GM12874 (cell line): ENCODE data around the gene DPH3.

Experiments used
- CTCF ChIP-seq: IDR thresholded peaks from 2 replicates; pipeline ENCODE4 v1.5.1; 2011; ENCODE audit warnings: low read depth, mild to moderate bottlenecking, control low read depth, low read length, moderate library complexity; ENCODE audit not compliant: insufficient read depth

DPH3 gene

GRCh38 chr3:16245609-16246008, 19.1 kb downstream of the DPH3 start:
- TF ChIP-seq CTCF = no peak

GRCh38 chr3:16243706-16244490, 20.8 kb downstream of the DPH3 start:
- no peak for TF ChIP-seq CTCF

- TF ChIP-seq CTCF = no peak
These were observed 22.6 kb downstream of the DPH3 start for GRCh38 chr3:16242177-16242576.

- no peak for TF ChIP-seq CTCF
These were observed 23.5 kb downstream of the DPH3 start for GRCh38 chr3:16241225-16241624.

GRCh38 chr3:16240229-16241023, 24.3 kb downstream of the DPH3 start:
- no peak for TF ChIP-seq CTCF

- TF ChIP-seq CTCF = no peak
These were observed 25.0 kb downstream of the DPH3 start for GRCh38 chr3:16239780-16240179.

GRCh38 chr3:16239086-16239770, 25.5 kb downstream of the DPH3 start:
- TF ChIP-seq CTCF = no peak
